Gastrocnemius medialis (tissue), 4 donors: ENCODE results near the gene LCE2A. TPM values are rescaled to one million over a fixed set of nuclear protein-coding genes. Genes with fewer than 3 reads are reported as not detected.

Source experiments
- ATAC-seq, 2 donors: fragments of 150-250 bp; one replicate each; pipeline ENCODE4 v1.9.1; 2016
- DNase-seq, 2 donors: peaks; one replicate each; pipeline ENCODE4 v3.0.0-alpha.2; 2019
- H3K27ac ChIP-seq, 4 donors: fragments of 200-600 bp; sonication (generic); 1 replicate in 1 of 4; 2 replicates in 3 of 4; pipeline ENCODE4 v1.5.1; 2016 to 2018; ENCODE audit warnings: mild to moderate bottlenecking in 2 of 4, moderate library complexity in 1 of 4
- H3K27me3 ChIP-seq, 3 donors: fragments of 200-600 bp; sonication (generic) in 2 of 3; 1 replicate in 1 of 3; 2 replicates in 2 of 3; pipeline versions ENCODE4 v1.5.1 to v1.6.0; 2016 to 2019; ENCODE audit warnings: mild to moderate bottlenecking in 1 of 3, moderate library complexity in 1 of 3
- H3K36me3 ChIP-seq, 2 donors: fragments of 200-600 bp; sonication (generic) in 1 of 2; one replicate each; pipeline ENCODE4 v1.5.1; 2017 to 2018
- H3K4me1 ChIP-seq, 2 donors: fragments of 200-600 bp; sonication (generic) in 1 of 2; one replicate each; pipeline ENCODE4 v1.5.1; 2016 to 2017; ENCODE audit warnings: mild to moderate bottlenecking in 2 of 2
- H3K4me3 ChIP-seq, 4 donors: fragments of 200-600 bp; sonication (generic) in 3 of 4; 1 replicate in 1 of 4; 2 replicates in 3 of 4; pipeline ENCODE4 v1.5.1; 2016 to 2019; ENCODE audit warnings: mild to moderate bottlenecking in 2 of 4
- H3K9me3 ChIP-seq, 3 donors: fragments of 200-600 bp; sonication (generic) in 2 of 3; 1 replicate in 1 of 3; 2 replicates in 2 of 3; pipeline ENCODE4 v1.5.1; 2016 to 2019
- CTCF ChIP-seq, 5 experiments: fragments of 450-650 bp in 3 of 5; fragments of 200-600 bp in 2 of 5; sonication (generic) in 2 of 5; IDR thresholded peaks in 4 of 5; conservative IDR thresholded peaks in 1 of 5; 1 replicate in 4 of 5; 2 replicates in 1 of 5; pipeline ENCODE4 v1.5.1; 2016 to 2019; ENCODE audit warnings: antibody characterized with exemption in 5 of 5, mild to moderate bottlenecking in 3 of 5, moderate library complexity in 3 of 5
- POLR2A ChIP-seq, 2 donors: fragments of 450-650 bp; IDR thresholded peaks; one replicate each; pipeline ENCODE4 v1.6.1; 2017; ENCODE audit warnings: antibody characterized with exemption in 2 of 2, mild to moderate bottlenecking in 2 of 2, moderate library complexity in 2 of 2
- in situ Hi-C, 4 donors: fragments of 200-750 bp; cut with MboI; loops; one replicate each; pipeline versions ENCODE4 v1.15.0 to v1.8.0; 2017; ENCODE audit warnings: low sequenced_read_pairs in 4 of 4
- intact Hi-C: fragments of 100-400 bp; cut with DNase I; formaldehyde crosslinking; loops from one replicate; pipeline ENCODE4 v1.15.1; 2023; ENCODE audit warnings: low total_unique reads
- total RNA-seq, 4 donors: library from RNA; depleted of rRNA; stranded (reverse); fragments of >200 nt; gene quantifications; one replicate each; pipeline versions ENCODE4 v1.1.0 to v1.2.3, GENCODE V29; 2016

The LCE2A gene
- not detected for total RNA-seq

GRCh38 chr1:152697701-152698600 is at the start of gene LCE2A:
TSS of gene LCE2A (plus strand) at chr1:152698345. CDS start at chr1:152698902, 557 bp downstream.
- no peak for TF ChIP-seq POLR2A (IDR thresholded peaks at IDR 0.05)
- no peak for TF ChIP-seq CTCF (IDR thresholded peaks at IDR 0.05 in 4 of 5, conservative IDR thresholded peaks at IDR 0.05 in 1 of 5)
- Histone ChIP-seq H3K36me3 (no peaks in the 10 kb centered on the region), H3K4me3 (no peak within 1 kb of the TSS), H3K4me1 (no peaks in the 10 kb centered on the region), H3K9me3 (no peaks in the 10 kb centered on the region), H3K27me3 (no peaks in the 10 kb centered on the region), H3K27ac (no peak within 1 kb of the TSS)
- intact Hi-C loops (no loop called here), in situ Hi-C loops (no loop called here)
- DNase-seq: no peak
- ATAC-seq: no peak

- in situ Hi-C loops (no loop called here), intact Hi-C loops (no loop called here)
- no peak for ATAC-seq
- H3K4me1 ChIP-seq: no peaks in the 10 kb centered on the region
- H3K36me3 ChIP-seq: no peaks in the 10 kb centered on the region
- no peak overlapping the region for H3K4me3 ChIP-seq
- H3K9me3 ChIP-seq: no peaks in the 10 kb centered on the region
- H3K27ac ChIP-seq: no peak overlapping the region
- H3K27me3 ChIP-seq: no peaks in the 10 kb centered on the region
- DNase-seq: no peak
- TF ChIP-seq POLR2A (IDR thresholded peaks at IDR 0.05) (no peak), CTCF (IDR thresholded peaks at IDR 0.05 in 4 of 5, conservative IDR thresholded peaks at IDR 0.05 in 1 of 5) (peak in 1 of 5 experiments; percentile 11)
These were observed 44.0 kb upstream of the LCE2A start for GRCh38 chr1:152654110-152654509.

- DNase-seq: no peak
- Histone ChIP-seq H3K36me3 (no peaks in the 10 kb centered on the region), H3K4me1 (no peaks in the 10 kb centered on the region), H3K4me3 (no peak overlapping the region), H3K27me3 (no peaks in the 10 kb centered on the region), H3K9me3 (no peaks in the 10 kb centered on the region), H3K27ac (no peak overlapping the region)
- intact Hi-C loops (no loop called here), in situ Hi-C loops (no loop called here)
- TF ChIP-seq CTCF (IDR thresholded peaks at IDR 0.05 in 4 of 5, conservative IDR thresholded peaks at IDR 0.05 in 1 of 5): no peak
- TF ChIP-seq POLR2A (IDR thresholded peaks at IDR 0.05): no peak
- no peak for ATAC-seq
These were observed 41.7 kb upstream of the LCE2A start for GRCh38 chr1:152656459-152656858.

- TF ChIP-seq POLR2A (IDR thresholded peaks at IDR 0.05) (no peak), CTCF (IDR thresholded peaks at IDR 0.05 in 4 of 5, conservative IDR thresholded peaks at IDR 0.05 in 1 of 5) (no peak)
- intact Hi-C loops: no loop called here
- Histone ChIP-seq H3K4me1 (no peaks in the 10 kb centered on the region), H3K27ac (no peak overlapping the region), H3K9me3 (no peaks in the 10 kb centered on the region), H3K27me3 (no peaks in the 10 kb centered on the region), H3K36me3 (no peaks in the 10 kb centered on the region), H3K4me3 (no peak overlapping the region)
- ATAC-seq: no peak
- DNase-seq: no peak
- in situ Hi-C loops: no loop called here
These were observed 40.5 kb upstream of the LCE2A start for GRCh38 chr1:152657677-152658076.
